Measurements from ENCODE around the gene NPIPA8. TPM values are rescaled to one million over a fixed set of nuclear protein-coding genes. Genes with fewer than 3 reads are reported as not detected.
"Not testable (repeated sequence)": the region's sequence is repeated elsewhere in the genome, so short reads cannot be mapped to it uniquely, and the experiment has no call there.

Gene NPIPA8
- total RNA-seq, 1 experiment from 2014 or later = 0.18 TPM

DNA sequence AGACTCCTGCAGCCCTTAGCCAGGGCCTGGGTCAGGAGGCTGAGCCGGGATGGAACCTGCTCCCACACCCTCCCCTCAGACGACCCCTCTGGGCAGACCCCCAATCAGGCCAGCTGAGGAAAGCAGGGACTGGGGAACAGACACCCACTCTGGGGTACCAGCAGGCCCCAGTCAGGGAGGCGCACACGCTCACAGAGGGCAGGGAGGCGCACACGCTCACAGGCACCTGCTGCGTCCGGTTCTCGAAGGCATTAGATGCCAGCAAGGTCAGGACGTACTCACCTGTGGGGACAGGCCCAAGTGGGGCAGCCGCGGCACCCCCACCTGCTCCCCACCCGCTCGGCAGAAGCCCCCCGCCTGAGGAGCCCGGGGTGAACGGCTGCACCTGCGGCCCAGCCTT is 8.1 kb upstream of the NPIPA8 start:
- DNase-seq (ENCODE audit: low read depth, low spot score); H3K36me3 ChIP-seq (ENCODE audit: control insufficient read depth, insufficient read depth, low read length); H3K27ac ChIP-seq (ENCODE audit: low read length); H3K4me1 ChIP-seq (ENCODE audit: control insufficient read depth, insufficient read depth, low read length); intact Hi-C loops (cut with micrococcal nuclease; ENCODE audit: unreplicated experiment); in situ Hi-C loops (cut with HindIII; ENCODE audit: low pct_unique_long_range_greater_than_20kb, low sequenced_read_pairs); BruUV-seq (replicated peaks); POLR2A ChIA-PET; H3K27me3 ChIP-seq (ENCODE audit: control insufficient read depth, insufficient read depth, low read length); CTCF ChIA-PET; H3K4me3 ChIP-seq (ENCODE audit: low read depth in 2 of 2, low read length in 2 of 2); H3K9me3 ChIP-seq (ENCODE audit: control insufficient read depth, insufficient read depth, low read depth, low read length): not testable (repeated sequence)
- ATAC-seq = peak; percentile 45; the same call in 1 of the 2 replicates

- CTCF ChIA-PET; intact Hi-C loops (cut with micrococcal nuclease; ENCODE audit: unreplicated experiment); H3K4me3 ChIP-seq (ENCODE audit: low read depth in 2 of 2, low read length in 2 of 2); H3K27me3 ChIP-seq (ENCODE audit: control insufficient read depth, insufficient read depth, low read length); H3K27ac ChIP-seq (ENCODE audit: low read length); BruUV-seq (replicated peaks); POLR2A ChIA-PET; in situ Hi-C loops (cut with HindIII; ENCODE audit: low pct_unique_long_range_greater_than_20kb, low sequenced_read_pairs); H3K9me3 ChIP-seq (ENCODE audit: control insufficient read depth, insufficient read depth, low read depth, low read length); H3K36me3 ChIP-seq (ENCODE audit: control insufficient read depth, insufficient read depth, low read length); H3K4me1 ChIP-seq (ENCODE audit: control insufficient read depth, insufficient read depth, low read length); DNase-seq (ENCODE audit: low read depth, low spot score): not testable (repeated sequence)
- peak; percentile 62; the same call in 1 of the 2 replicates for ATAC-seq
Observed at GRCh38 chr16:18341986-18342385, 5.5 kb upstream of the NPIPA8 start.

GRCh38 chr16:18341417-18341960 is 5.0 kb upstream of the NPIPA8 start:
- DNase-seq (ENCODE audit: low read depth, low spot score); H3K36me3 ChIP-seq (ENCODE audit: control insufficient read depth, insufficient read depth, low read length); intact Hi-C loops (cut with micrococcal nuclease; ENCODE audit: unreplicated experiment); H3K27me3 ChIP-seq (ENCODE audit: control insufficient read depth, insufficient read depth, low read length); POLR2A ChIA-PET; in situ Hi-C loops (cut with HindIII; ENCODE audit: low pct_unique_long_range_greater_than_20kb, low sequenced_read_pairs); H3K4me1 ChIP-seq (ENCODE audit: control insufficient read depth, insufficient read depth, low read length); H3K27ac ChIP-seq (ENCODE audit: low read length); H3K4me3 ChIP-seq (ENCODE audit: low read depth in 2 of 2, low read length in 2 of 2); H3K9me3 ChIP-seq (ENCODE audit: control insufficient read depth, insufficient read depth, low read depth, low read length); CTCF ChIA-PET; BruUV-seq (replicated peaks): not testable (repeated sequence)
- peak; percentile 74 for ATAC-seq

DNA sequence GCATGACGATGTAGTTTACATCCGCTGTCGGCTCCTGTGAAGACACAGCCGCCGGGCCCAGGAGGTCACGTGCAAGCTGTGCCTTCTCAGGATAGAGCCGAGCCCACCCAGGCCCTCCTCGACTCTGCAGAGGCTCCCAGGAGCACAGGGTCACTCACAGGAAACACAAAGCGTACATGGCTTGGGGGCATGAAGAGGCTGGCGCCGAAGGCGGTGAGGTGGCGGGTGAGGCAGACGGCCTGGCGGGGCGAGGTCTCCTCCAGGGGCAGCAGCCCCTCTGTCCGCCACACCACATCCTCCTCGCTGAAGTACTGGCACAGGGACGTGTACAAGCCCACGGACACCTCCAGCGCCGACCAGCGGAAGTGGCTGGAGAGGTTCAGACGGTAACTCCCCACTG is 2.7 kb upstream of the NPIPA8 start:
- H3K27ac ChIP-seq (ENCODE audit: low read length); CTCF ChIA-PET; BruUV-seq (replicated peaks); H3K27me3 ChIP-seq (ENCODE audit: control insufficient read depth, insufficient read depth, low read length); ATAC-seq; H3K4me1 ChIP-seq (ENCODE audit: control insufficient read depth, insufficient read depth, low read length); H3K36me3 ChIP-seq (ENCODE audit: control insufficient read depth, insufficient read depth, low read length); intact Hi-C loops (cut with micrococcal nuclease; ENCODE audit: unreplicated experiment); H3K9me3 ChIP-seq (ENCODE audit: control insufficient read depth, insufficient read depth, low read depth, low read length); POLR2A ChIA-PET; DNase-seq (ENCODE audit: low read depth, low spot score); H3K4me3 ChIP-seq (ENCODE audit: low read depth in 2 of 2, low read length in 2 of 2); in situ Hi-C loops (cut with HindIII; ENCODE audit: low pct_unique_long_range_greater_than_20kb, low sequenced_read_pairs): not testable (repeated sequence)

- BruUV-seq (replicated peaks); intact Hi-C loops (cut with micrococcal nuclease; ENCODE audit: unreplicated experiment); H3K27ac ChIP-seq (ENCODE audit: low read length); POLR2A ChIA-PET; H3K9me3 ChIP-seq (ENCODE audit: control insufficient read depth, insufficient read depth, low read depth, low read length); DNase-seq (ENCODE audit: low read depth, low spot score); H3K4me1 ChIP-seq (ENCODE audit: control insufficient read depth, insufficient read depth, low read length); H3K27me3 ChIP-seq (ENCODE audit: control insufficient read depth, insufficient read depth, low read length); CTCF ChIA-PET; H3K4me3 ChIP-seq (ENCODE audit: low read depth in 2 of 2, low read length in 2 of 2); H3K36me3 ChIP-seq (ENCODE audit: control insufficient read depth, insufficient read depth, low read length); ATAC-seq; in situ Hi-C loops (cut with HindIII; ENCODE audit: low pct_unique_long_range_greater_than_20kb, low sequenced_read_pairs): not testable (repeated sequence)
Observed at GRCh38 chr16:18311811-18312210, 24.7 kb downstream of the NPIPA8 start.

GRCh38 chr16:18309159-18309558 is 27.4 kb downstream of the NPIPA8 start:
- DNase-seq (ENCODE audit: low read depth, low spot score); H3K4me1 ChIP-seq (ENCODE audit: control insufficient read depth, insufficient read depth, low read length); intact Hi-C loops (cut with micrococcal nuclease; ENCODE audit: unreplicated experiment); H3K27ac ChIP-seq (ENCODE audit: low read length); POLR2A ChIA-PET; H3K36me3 ChIP-seq (ENCODE audit: control insufficient read depth, insufficient read depth, low read length); H3K27me3 ChIP-seq (ENCODE audit: control insufficient read depth, insufficient read depth, low read length); ATAC-seq; BruUV-seq (replicated peaks); CTCF ChIA-PET; H3K9me3 ChIP-seq (ENCODE audit: control insufficient read depth, insufficient read depth, low read depth, low read length); in situ Hi-C loops (cut with HindIII; ENCODE audit: low pct_unique_long_range_greater_than_20kb, low sequenced_read_pairs); H3K4me3 ChIP-seq (ENCODE audit: low read depth in 2 of 2, low read length in 2 of 2): not testable (repeated sequence)

DNA sequence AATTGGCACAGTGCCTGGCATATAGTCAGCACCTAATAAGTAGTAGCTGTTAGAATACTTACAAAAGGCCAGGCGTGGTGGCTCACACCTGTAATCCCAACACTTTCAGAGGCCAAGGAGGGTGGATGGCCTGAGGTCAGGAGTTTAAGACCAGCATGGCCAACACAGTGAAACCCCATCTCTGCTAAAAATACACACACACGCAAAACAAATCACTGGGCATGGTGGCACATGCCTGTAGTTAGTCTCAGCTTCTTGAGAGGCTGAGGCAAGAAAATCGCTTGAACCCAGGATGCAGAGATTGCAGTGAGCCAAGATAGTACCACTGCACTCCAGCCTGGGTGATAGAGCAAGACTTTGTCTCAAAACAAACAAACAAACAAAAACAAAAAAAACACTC is 29.3 kb downstream of the NPIPA8 start:
- H3K4me3 ChIP-seq (ENCODE audit: low read depth in 2 of 2, low read length in 2 of 2); CTCF ChIA-PET; H3K4me1 ChIP-seq (ENCODE audit: control insufficient read depth, insufficient read depth, low read length); BruUV-seq (replicated peaks); H3K27me3 ChIP-seq (ENCODE audit: control insufficient read depth, insufficient read depth, low read length); H3K9me3 ChIP-seq (ENCODE audit: control insufficient read depth, insufficient read depth, low read depth, low read length); intact Hi-C loops (cut with micrococcal nuclease; ENCODE audit: unreplicated experiment); H3K27ac ChIP-seq (ENCODE audit: low read length); DNase-seq (ENCODE audit: low read depth, low spot score); ATAC-seq; POLR2A ChIA-PET; H3K36me3 ChIP-seq (ENCODE audit: control insufficient read depth, insufficient read depth, low read length); in situ Hi-C loops (cut with HindIII; ENCODE audit: low pct_unique_long_range_greater_than_20kb, low sequenced_read_pairs): not testable (repeated sequence)

DNA sequence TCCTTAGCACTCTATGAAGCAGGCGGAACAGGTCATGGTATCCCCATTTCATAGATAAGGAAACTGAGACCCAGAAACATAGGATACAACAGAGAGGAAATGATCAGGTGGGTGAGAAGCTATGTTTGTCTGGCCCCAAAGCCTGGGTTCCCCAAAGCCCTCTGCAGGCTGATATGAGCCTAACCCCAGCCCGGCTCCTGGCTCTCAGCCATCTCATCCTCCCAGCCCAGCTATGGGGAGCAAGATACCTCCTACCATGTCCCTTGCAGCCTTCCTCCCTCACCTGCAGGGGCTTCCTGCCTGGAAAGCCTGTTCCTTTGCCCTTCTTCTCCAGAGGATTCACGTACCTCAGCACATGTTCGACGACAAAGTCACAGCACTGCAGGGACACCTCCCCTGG is 30.5 kb downstream of the NPIPA8 start:
- H3K4me1 ChIP-seq (ENCODE audit: control insufficient read depth, insufficient read depth, low read length); in situ Hi-C loops (cut with HindIII; ENCODE audit: low pct_unique_long_range_greater_than_20kb, low sequenced_read_pairs); CTCF ChIA-PET; DNase-seq (ENCODE audit: low read depth, low spot score); intact Hi-C loops (cut with micrococcal nuclease; ENCODE audit: unreplicated experiment); H3K27ac ChIP-seq (ENCODE audit: low read length); H3K4me3 ChIP-seq (ENCODE audit: low read depth in 2 of 2, low read length in 2 of 2); POLR2A ChIA-PET; H3K27me3 ChIP-seq (ENCODE audit: control insufficient read depth, insufficient read depth, low read length); H3K9me3 ChIP-seq (ENCODE audit: control insufficient read depth, insufficient read depth, low read depth, low read length); BruUV-seq (replicated peaks); H3K36me3 ChIP-seq (ENCODE audit: control insufficient read depth, insufficient read depth, low read length): not testable (repeated sequence)
- ATAC-seq = peak; percentile 59

Data from Panc1 (cell line).